B cell (primary cell): ENCODE results near the gene RPRD1A. TPM values are rescaled to one million over a fixed set of nuclear protein-coding genes. Genes with fewer than 3 reads are reported as not detected.

Experiments
- ATAC-seq: fragments of 200-7000 bp; cut with Tn5 transposase; one replicate; pipeline ENCODE4 v1.10.0; 2021; ENCODE audit warnings: low read depth, mild to moderate bottlenecking, moderate number of reproducible peaks, moderate library complexity
- CTCF ChIA-PET: fragments of 350-600 bp; sonication (Branson Sonifier 250); formaldehyde crosslinking; loops from one replicate; lab custom pipeline; 2021; ENCODE audit warnings: antibody characterized with exemption, inconsistent platforms; lab: Charles Lee
- POLR2A ChIA-PET: fragments of 350-600 bp; sonication (Branson Sonifier 250); formaldehyde crosslinking; loops from one replicate; lab custom pipeline; 2021; ENCODE audit warnings: antibody characterized with exemption; lab: Charles Lee
- DNase-seq: peaks from one replicate; pipeline ENCODE4 v3.0.0; 2013
- H2AFZ ChIP-seq: 2 replicates; pipeline ENCODE4 v1.6.1; 2012; ENCODE audit warnings: mild to moderate bottlenecking, low read depth, low read length; ENCODE audit not compliant: insufficient read depth, poor library complexity, severe bottlenecking
- H3K27ac ChIP-seq, 2 donors: 1 replicate in 1 of 2; 2 replicates in 1 of 2; pipeline ENCODE4 v1.5.1; 2012 to 2013; ENCODE audit warnings: low read length in 2 of 2, mild to moderate bottlenecking in 2 of 2, moderate library complexity in 1 of 2
- H3K27me3 ChIP-seq, 4 experiments: fragments of 200-600 bp in 1 of 4; sonication (generic) in 1 of 4; replicated peaks in 1 of 4; 1 replicate in 2 of 4; 2 replicates in 2 of 4; pipeline versions ENCODE4 v1.6.1 to v1.7.0; 2013 to 2016; ENCODE audit warnings: low read length in 3 of 4, mild to moderate bottlenecking in 2 of 4, mixed read lengths in 1 of 4, moderate library complexity in 1 of 4; ENCODE audit not compliant: insufficient read depth in 4 of 4, control insufficient read depth in 3 of 4; ENCODE audit errors: control extremely low read depth in 1 of 4
- H3K36me3 ChIP-seq, 2 experiments: replicated peaks in 1 of 2; 1 replicate in 1 of 2; 2 replicates in 1 of 2; pipeline versions ENCODE4 v1.6.1 to v1.7.1; 2013; ENCODE audit warnings: low read length in 1 of 2; ENCODE audit not compliant: insufficient read depth in 2 of 2, control insufficient read depth in 1 of 2; ENCODE audit errors: control extremely low read depth in 1 of 2, extremely low read depth in 1 of 2
- H3K4me1 ChIP-seq, 2 donors: fragments of 200-600 bp in 1 of 2; sonication (generic) in 1 of 2; 1 replicate in 1 of 2; 2 replicates in 1 of 2; pipeline versions ENCODE4 v1.5.1 to v1.6.1; 2013 to 2017; ENCODE audit warnings: low read length in 2 of 2; ENCODE audit not compliant: control insufficient read depth in 2 of 2, insufficient read depth in 2 of 2
- H3K4me2 ChIP-seq: replicated peaks from 2 replicates; pipeline ENCODE3; 2012; ENCODE audit warnings: mild to moderate bottlenecking, low read depth, low read length; ENCODE audit not compliant: poor library complexity, severe bottlenecking
- H3K4me3 ChIP-seq, 5 experiments: fragments of 200-600 bp in 1 of 5; sonication (generic) in 1 of 5; 1 replicate in 3 of 5; 2 replicates in 2 of 5; pipeline versions ENCODE4 v1.5.1 to v1.7.0; 2011 to 2016; ENCODE audit warnings: low read length in 4 of 5, mild to moderate bottlenecking in 4 of 5, low read depth in 2 of 5, control low read depth in 1 of 5, moderate library complexity in 1 of 5; ENCODE audit not compliant: insufficient read depth in 1 of 5; ENCODE audit errors: control extremely low read depth in 1 of 5, extremely low read depth in 1 of 5
- H3K79me2 ChIP-seq: fragments of 200-600 bp; sonication (generic); one replicate; pipeline ENCODE4 v1.6.0; 2016; ENCODE audit warnings: low read length; ENCODE audit not compliant: control insufficient read depth, insufficient read depth
- H3K9ac ChIP-seq: fragments of 200-600 bp; sonication (generic); 2 replicates; pipeline ENCODE4 v1.6.1; 2017; ENCODE audit warnings: mild to moderate bottlenecking, low read length, moderate library complexity
- H3K9me3 ChIP-seq, 3 donors: one replicate each; pipeline versions ENCODE4 v1.6.1 to v1.7.1; 2013; ENCODE audit warnings: low read length in 2 of 3; ENCODE audit not compliant: control insufficient read depth in 2 of 3, insufficient read depth in 1 of 3; ENCODE audit errors: control extremely low read depth in 1 of 3
- H4K20me1 ChIP-seq: 2 replicates; pipeline ENCODE4 v1.6.0; 2012; ENCODE audit warnings: mild to moderate bottlenecking, low read length; ENCODE audit not compliant: insufficient read depth, control insufficient read depth, poor library complexity, severe bottlenecking
- H3K27ac Mint-ChIP-seq: one replicate; pipeline ENCODE4 v1.8.0; 2021; ENCODE audit warnings: mixed read lengths
- H3K27me3 Mint-ChIP-seq: one replicate; pipeline ENCODE4 v1.8.0; 2021; ENCODE audit warnings: mixed read lengths
- H3K4me1 Mint-ChIP-seq: one replicate; pipeline ENCODE4 v1.8.0; 2021; ENCODE audit warnings: mixed read lengths
- H3K4me3 Mint-ChIP-seq: one replicate; pipeline ENCODE4 v1.8.0; 2021; ENCODE audit warnings: mixed read lengths
- H3K9me3 Mint-ChIP-seq: one replicate; pipeline ENCODE4 v1.8.0; 2022; ENCODE audit warnings: mixed read lengths; ENCODE audit not compliant: insufficient read depth
- CTCF ChIP-seq: fragments of 200-600 bp; IDR thresholded peaks from one replicate; pipeline ENCODE4 v1.8.0; 2022; ENCODE audit warnings: antibody characterized with exemption, mild to moderate bottlenecking
- EZH2 ChIP-seq: IDR thresholded peaks from 2 replicates; pipeline ENCODE4 v1.6.1; 2012; ENCODE audit warnings: borderline replicate concordance, low read depth, mild to moderate bottlenecking, moderate library complexity, low read length; ENCODE audit not compliant: insufficient read depth, poor library complexity, severe bottlenecking
- WGBS: methylation state at CpG from one replicate; pipeline ENCODE4 v1.1.5; 2013; ENCODE audit warnings: missing lambda C conversion rate; ENCODE audit not compliant: insufficient coverage; 5-methylcytosine and 5-hydroxymethylcytosine counted together
- intact Hi-C: fragments of 100-400 bp; cut with micrococcal nuclease; formaldehyde crosslinking; loops from one replicate; pipeline ENCODE4 v1.10.0; 2022
- polyA plus RNA-seq: library from polyadenylated mRNA; depleted of rRNA; stranded (reverse); fragments of >200 nt; gene quantifications from 2 replicates; pipeline ENCODE4 v1.2.3, GENCODE V29; 2012
- total RNA-seq, 2 donors: library from RNA; stranded (reverse); fragments of 120-200 nt in 1 of 2; gene quantifications; 1 replicate in 1 of 2; 2 replicates in 1 of 2; pipeline versions ENCODE4 v1.2.3 to v1.2.4, GENCODE V29; 2013 to 2022

RPRD1A gene
- total and polyA plus RNA-seq, 2 donors (not counting 1 experiment from before 2014, with no cell fraction given) = 27.6 to 62.6 TPM

GRCh38 chr18:36075862-36076587 lies 8.7 kb upstream of the RPRD1A start:
- TF ChIP-seq EZH2 = no peak
- no peak for TF ChIP-seq CTCF

GRCh38 chr18:36074435-36074834 lies 7.1 kb upstream of the RPRD1A start:
- CTCF ChIA-PET = interaction anchor here (1.5 kb wide), 1 partner anchor 21 kb away, joined by 3 read pairs; no protein-coding TSS in a partner anchor
- H4K20me1 ChIP-seq = no peaks in the 10 kb centered on the region
- DNase-seq = no peak

More at GRCh38 chr18:36075862-36076587, 8.7 kb upstream of the RPRD1A start:
- H3K4me3 ChIP-seq = no peak overlapping the region
- no peak overlapping the region for H3K4me3 Mint-ChIP-seq
- H3K9ac ChIP-seq = no peak overlapping the region
- ATAC-seq (peak; percentile 43), DNase-seq (no peak)
- intact Hi-C loops = no loop called here
- H3K27me3 ChIP-seq = no peaks in the 10 kb centered on the region
- peaks cover 5% of the 10 kb centered on the region for H3K27me3 Mint-ChIP-seq
- no peaks in the 10 kb centered on the region for H4K20me1 ChIP-seq
- CTCF ChIA-PET = no interaction called here
- no peaks in the 10 kb centered on the region for H3K36me3 ChIP-seq
- H3K4me1 Mint-ChIP-seq = peaks cover 7% of the 10 kb centered on the region
- no peak overlapping the region for H3K27ac ChIP-seq
- no peaks in the 10 kb centered on the region for H3K4me1 ChIP-seq
- POLR2A ChIA-PET = no interaction called here
- H3K79me2 ChIP-seq = no peaks in the 10 kb centered on the region
- H3K9me3 ChIP-seq = peaks cover 0 to 9% (median 7%) of the 10 kb centered on the region in 3 donors
- H3K27ac Mint-ChIP-seq = no peak overlapping the region
- no peaks in the 10 kb centered on the region for H3K9me3 Mint-ChIP-seq
- no peak overlapping the region for H3K4me2 ChIP-seq
- 90% methylated on average over 2 of the region's 6 CpGs for WGBS
- H2AFZ ChIP-seq = no peak overlapping the region

More at GRCh38 chr18:36074435-36074834, 7.1 kb upstream of the RPRD1A start:
- Mint-ChIP-seq H3K27me3 (peaks cover 5% of the 10 kb centered on the region), H3K9me3 (no peaks in the 10 kb centered on the region), H3K4me1 (peaks cover 7% of the 10 kb centered on the region), H3K27ac (no peak overlapping the region), H3K4me3 (no peak overlapping the region)
- intact Hi-C loops = no loop called here
- no peak overlapping the region for H3K4me2 ChIP-seq
- H3K27ac ChIP-seq = no peak overlapping the region
- H3K9me3 ChIP-seq = peaks cover 0 to 2% (median 0%) of the 10 kb centered on the region in 3 donors
- no peaks in the 10 kb centered on the region for H3K4me1 ChIP-seq
- no peak for TF ChIP-seq CTCF
- TF ChIP-seq EZH2 = no peak
- no peaks in the 10 kb centered on the region for H3K36me3 ChIP-seq
- POLR2A ChIA-PET = no interaction called here
- no peak overlapping the region for H2AFZ ChIP-seq
- no peak for ATAC-seq
- H3K9ac ChIP-seq = no peak overlapping the region
- WGBS = 96% methylated on average over 3 of the region's 4 CpGs
- no peaks in the 10 kb centered on the region for H3K27me3 ChIP-seq
- no peaks in the 10 kb centered on the region for H3K79me2 ChIP-seq
- no peak overlapping the region for H3K4me3 ChIP-seq
